Activated T-cell treated with anti-CD3 and anti-CD28 coated beads for 4 hours (primary cell): Measurements from ENCODE around the gene HOXA4.
A peak's percentile ranks its signal among the peaks of the same experiment; 100 is the strongest.

Source experiments
- DNase-seq: peaks from one replicate; pipeline ENCODE4 v3.0.0-alpha.2; 2020

The HOXA4 gene

GRCh38 chr7:27101957-27102580 is 28.5 kb downstream of the HOXA4 start:
- DNase-seq: no peak

GRCh38 chr7:27101171-27101956 is 29.2 kb downstream of the HOXA4 start:
- DNase-seq: no peak

- no peak for DNase-seq
Measured at GRCh38 chr7:27100694-27101170, 29.8 kb downstream of the HOXA4 start.

- no peak for DNase-seq
Measured at GRCh38 chr7:27099453-27100370, 30.8 kb downstream of the HOXA4 start.

GRCh38 chr7:27098578-27099451 is 31.7 kb downstream of the HOXA4 start:
- no peak for DNase-seq

- no peak for DNase-seq
Measured at GRCh38 chr7:27097686-27098577, 32.6 kb downstream of the HOXA4 start.

- DNase-seq: no peak
Measured at GRCh38 chr7:27096768-27097514, 33.6 kb downstream of the HOXA4 start.

GRCh38 chr7:27095897-27096767 is 34.4 kb downstream of the HOXA4 start, which contains the start of gene HOXA1:
Gene HOXA1, minus strand, starts transcription at chr7:27096000. Its CDS starts 88 bp downstream, at chr7:27095912.
- peak; percentile 56 for DNase-seq

- DNase-seq: no peak
Measured at GRCh38 chr7:27095050-27095896, 35.3 kb downstream of the HOXA4 start.

- no peak for DNase-seq
Measured at GRCh38 chr7:27094304-27095049, 36.1 kb downstream of the HOXA4 start.

- DNase-seq: no peak
Measured at GRCh38 chr7:27093184-27093895, 37.2 kb downstream of the HOXA4 start.

GRCh38 chr7:27092819-27093110 is 37.8 kb downstream of the HOXA4 start:
- DNase-seq: no peak

GRCh38 chr7:27091941-27092818 is 38.4 kb downstream of the HOXA4 start:
- DNase-seq: no peak

GRCh38 chr7:27091105-27091504 is 39.5 kb downstream of the HOXA4 start:
- DNase-seq: no peak

- no peak for DNase-seq
Measured at GRCh38 chr7:27088002-27088922, 42.3 kb downstream of the HOXA4 start.
